HG02852 (cell line): ENCODE data around the gene ECE2.
"Not testable (repeated sequence)": the region's sequence is repeated elsewhere in the genome, so short reads cannot be mapped to it uniquely, and the experiment has no call there.

ENCODE experiments used
- ATAC-seq: cut with Tn5 transposase; IDR thresholded peaks from one replicate; pipeline ENCODE4 v1.9.1; 2021; ENCODE audit warnings: mild to moderate bottlenecking, moderate library complexity; ENCODE audit not compliant: unreplicated experiment

Gene ECE2

DNA sequence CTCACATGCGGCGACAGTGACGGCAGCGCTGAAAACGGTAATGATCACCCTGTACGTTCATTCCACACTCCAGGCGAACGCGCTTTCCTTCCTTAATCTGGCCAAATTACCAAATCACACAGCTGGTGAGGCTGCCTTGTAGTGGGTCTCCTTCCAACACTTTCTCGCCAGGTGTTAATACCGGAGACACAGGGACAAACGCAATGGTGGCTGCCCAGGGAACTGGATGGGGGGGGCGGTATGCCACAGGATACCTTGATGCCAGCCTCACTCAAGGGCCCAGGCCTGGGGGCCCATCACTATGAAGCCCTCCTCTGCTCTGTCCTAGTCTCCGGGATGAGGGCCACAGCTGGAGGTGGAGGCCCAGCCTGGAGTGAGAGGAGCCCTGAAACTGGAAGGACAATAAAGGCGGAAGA lies 13.1 kb upstream of the ECE2 start:
- ATAC-seq: no peak

DNA sequence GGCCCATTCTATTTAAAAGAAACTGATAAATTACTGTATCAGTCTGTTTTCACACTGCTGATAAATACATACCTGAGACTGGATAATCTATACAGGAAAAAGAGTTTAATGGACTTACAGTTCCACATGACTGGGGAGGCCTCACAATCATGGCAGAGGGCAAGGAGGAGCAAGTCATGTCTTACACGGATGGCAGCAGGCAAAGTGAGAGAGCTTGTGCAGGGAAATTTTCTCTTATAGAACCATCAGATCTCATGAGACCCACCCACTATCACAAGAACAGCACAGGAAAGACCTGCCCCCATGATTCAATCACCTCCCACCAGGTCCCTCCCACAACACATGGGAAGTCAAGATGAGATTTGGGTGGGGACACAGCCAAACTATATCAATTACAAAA lies 8.6 kb upstream of the ECE2 start:
- not testable (repeated sequence) for ATAC-seq

DNA sequence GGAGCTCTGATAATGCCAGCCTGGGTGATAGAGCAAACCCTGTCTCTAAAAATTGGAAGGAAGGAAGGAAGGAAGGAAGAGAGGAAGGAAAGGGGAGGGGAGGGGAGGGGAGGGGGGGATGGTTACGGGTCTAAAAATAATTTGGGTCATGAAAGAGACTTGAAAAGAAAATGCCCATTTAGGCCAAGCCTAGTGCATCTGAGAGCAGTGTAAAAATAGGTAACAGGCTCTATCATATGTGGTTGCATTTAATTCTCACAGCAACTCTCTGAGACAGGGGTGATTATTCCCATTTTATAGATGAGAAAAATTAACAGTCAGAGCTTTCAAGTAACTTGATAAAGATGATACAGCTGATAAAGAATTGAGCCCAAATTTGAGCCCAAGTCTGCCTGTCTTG lies 3.6 kb upstream of the ECE2 start:
- no peak for ATAC-seq

DNA sequence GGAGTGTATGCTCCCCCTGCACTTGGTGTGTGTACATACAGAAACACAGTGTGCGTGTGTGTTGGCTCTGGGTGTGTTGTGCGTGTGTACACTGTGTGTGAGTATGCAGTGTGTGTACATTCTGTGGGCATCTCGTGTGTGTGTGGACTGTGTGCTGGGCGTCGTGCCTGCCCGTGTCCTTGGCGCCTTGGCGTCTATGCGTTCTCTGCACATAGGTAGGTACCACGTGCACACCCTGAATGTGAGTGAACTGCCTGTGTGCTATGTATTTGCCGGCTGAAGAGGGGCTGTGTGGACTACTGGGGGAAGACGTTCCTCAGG lies 481 bp upstream of the ECE2 start:
- ATAC-seq: no peak

DNA sequence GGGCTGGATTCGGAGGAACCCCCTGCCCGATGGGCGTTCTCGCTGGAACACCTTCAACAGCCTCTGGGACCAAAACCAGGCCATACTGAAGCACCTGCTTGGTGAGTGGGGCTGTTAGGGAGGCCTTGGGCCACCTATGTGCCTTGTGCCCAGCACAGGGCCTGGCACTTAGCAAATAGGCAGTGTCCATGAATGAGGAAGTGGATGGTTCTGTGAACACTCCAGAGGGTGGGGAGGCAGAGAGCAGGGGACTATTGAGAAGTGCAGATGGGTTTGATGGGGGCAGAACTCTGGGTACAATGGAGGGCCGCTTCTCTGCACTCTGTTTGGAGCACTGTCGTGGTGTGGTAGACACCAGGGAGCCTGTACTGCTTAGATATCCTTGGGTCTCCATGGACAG lies 1.5 kb downstream of the ECE2 start:
- no peak for ATAC-seq

DNA sequence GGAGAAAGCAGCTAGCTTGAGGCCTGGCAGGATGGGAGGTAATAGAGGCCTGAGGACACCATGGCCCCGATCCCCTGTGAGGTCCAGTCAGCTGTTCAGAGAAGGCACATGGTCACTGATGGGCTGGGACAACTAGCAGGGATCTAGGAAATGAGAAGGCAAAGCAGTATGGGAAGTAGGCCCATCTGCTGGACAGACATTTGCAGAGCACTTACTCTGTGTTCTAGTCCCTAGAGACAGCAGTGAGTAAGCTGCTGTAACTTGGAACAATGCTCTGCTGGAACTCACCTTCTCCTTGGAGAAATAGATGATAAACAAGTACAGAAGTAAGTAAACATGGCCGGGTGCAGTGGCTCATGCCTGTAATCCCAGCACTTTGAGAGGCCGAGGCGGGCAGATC lies 7.1 kb downstream of the ECE2 start:
- no peak for ATAC-seq

DNA sequence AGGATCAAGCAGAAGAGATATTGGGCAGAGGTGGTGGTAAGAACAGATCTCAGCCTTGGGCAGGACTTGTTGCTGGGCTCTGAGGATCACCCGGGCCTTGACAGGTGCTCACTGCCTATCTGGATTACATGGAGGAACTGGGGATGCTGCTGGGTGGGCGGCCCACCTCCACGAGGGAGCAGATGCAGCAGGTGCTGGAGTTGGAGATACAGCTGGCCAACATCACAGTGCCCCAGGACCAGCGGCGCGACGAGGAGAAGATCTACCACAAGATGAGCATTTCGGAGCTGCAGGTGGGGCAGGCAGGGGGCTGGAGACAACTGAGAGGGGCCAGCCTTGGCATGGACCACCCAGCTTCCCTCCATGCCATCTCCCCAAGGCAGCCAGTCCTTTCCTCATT lies 7.9 kb downstream of the ECE2 start:
- no peak for ATAC-seq

DNA sequence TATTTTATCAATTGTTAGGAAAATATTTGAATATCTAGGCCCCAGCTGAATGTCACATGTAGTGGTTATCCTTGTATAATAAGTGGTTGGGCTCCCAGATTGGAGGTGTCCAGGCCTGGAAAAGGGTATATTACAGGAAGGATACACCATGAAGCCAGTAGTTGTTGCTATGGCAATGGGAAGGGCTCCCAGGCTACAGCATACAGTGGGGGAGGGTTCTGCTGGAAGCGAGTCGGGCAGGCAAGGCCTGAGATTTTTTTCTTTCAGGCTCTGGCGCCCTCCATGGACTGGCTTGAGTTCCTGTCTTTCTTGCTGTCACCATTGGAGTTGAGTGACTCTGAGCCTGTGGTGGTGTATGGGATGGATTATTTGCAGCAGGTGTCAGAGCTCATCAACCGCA lies 8.9 kb downstream of the ECE2 start:
- no peak for ATAC-seq

DNA sequence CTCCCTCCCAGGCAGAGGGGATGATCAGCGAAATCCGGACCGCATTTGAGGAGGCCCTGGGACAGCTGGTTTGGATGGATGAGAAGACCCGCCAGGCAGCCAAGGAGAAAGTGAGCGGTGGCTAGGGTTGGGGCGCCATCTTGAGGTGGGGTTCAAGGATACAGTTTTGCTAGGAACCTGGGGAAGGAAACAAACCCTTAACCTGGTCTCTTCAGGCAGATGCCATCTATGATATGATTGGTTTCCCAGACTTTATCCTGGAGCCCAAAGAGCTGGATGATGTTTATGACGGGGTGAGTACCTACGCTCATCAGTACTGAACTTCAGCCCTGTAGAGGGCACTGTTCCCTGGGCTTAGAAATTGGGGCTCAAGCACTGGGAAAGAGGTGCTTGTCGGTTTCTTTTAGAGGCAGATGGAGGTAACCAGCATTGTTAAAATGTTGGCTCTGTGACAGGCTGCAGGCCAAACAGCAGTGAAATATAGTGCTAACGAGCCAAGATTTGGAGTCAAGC lies 13.7 kb downstream of the ECE2 start:
- no peak for ATAC-seq

DNA sequence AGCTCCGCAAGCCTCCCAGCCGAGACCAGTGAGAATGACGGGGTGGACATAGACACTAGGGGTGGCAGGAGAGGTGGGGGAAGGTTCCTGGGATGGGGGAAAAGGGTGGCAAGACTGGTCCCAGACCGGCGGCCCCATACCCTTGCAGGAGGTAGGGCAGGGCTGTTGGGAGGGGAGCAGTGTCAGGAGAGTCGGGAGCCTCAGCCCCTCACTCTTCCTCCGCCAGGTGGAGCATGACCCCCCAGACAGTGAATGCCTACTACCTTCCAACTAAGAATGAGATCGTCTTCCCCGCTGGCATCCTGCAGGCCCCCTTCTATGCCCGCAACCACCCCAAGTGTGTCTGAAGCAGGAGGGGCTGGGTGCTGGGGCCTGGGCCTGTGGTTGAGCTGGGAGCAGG lies 14.5 kb downstream of the ECE2 start:
- ATAC-seq: no peak

DNA sequence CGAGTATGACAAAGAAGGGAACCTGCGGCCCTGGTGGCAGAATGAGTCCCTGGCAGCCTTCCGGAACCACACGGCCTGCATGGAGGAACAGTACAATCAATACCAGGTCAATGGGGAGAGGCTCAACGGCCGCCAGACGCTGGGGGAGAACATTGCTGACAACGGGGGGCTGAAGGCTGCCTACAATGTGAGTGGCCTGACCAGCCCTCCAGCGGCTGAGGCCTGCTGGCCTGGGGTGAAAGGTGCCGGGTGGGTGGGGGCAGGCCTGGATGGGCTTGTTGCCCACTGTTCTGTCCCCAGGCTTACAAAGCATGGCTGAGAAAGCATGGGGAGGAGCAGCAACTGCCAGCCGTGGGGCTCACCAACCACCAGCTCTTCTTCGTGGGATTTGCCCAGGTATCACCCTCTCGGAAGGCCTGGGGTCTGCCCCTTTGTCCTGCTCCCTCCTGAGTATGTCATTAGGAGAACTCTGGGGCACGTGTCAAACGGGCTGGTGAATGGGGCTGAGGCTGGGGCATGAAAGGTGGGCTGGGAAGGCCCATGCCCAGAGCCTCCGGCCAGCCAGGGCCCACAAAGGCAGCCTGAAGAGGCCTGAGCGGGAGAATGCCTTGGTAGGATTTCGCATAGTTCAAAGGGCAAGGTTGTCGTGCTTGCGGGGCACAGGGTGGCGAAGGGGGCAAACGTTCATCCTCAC lies 15.4 kb downstream of the ECE2 start:
- ATAC-seq: no peak

DNA sequence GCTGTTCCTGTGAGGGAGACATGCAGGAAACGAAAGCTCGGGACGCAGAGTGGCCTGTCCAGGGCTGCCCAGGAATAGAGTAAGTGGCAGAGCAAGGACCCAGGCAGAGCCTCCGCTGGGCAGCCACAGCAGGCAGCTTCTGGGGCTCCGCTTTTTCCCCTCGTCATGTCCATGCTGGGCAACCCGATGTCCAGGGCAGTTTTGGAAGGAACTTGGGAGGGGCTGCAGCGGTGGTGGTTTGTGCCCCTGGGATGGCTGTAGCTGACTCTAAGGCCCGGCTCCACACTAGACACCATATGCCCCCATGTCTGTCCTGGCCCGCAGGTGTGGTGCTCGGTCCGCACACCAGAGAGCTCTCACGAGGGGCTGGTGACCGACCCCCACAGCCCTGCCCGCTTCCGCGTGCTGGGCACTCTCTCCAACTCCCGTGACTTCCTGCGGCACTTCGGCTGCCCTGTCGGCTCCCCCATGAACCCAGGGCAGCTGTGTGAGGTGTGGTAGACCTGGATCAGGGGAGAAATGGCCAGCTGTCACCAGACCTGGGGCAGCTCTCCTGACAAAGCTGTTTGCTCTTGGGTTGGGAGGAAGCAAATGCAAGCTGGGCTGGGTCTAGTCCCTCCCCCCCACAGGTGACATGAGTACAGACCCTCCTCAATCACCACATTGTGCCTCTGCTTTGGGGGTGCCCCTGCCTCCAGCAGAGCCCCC lies 16.1 kb downstream of the ECE2 start:
- ATAC-seq: no peak

DNA sequence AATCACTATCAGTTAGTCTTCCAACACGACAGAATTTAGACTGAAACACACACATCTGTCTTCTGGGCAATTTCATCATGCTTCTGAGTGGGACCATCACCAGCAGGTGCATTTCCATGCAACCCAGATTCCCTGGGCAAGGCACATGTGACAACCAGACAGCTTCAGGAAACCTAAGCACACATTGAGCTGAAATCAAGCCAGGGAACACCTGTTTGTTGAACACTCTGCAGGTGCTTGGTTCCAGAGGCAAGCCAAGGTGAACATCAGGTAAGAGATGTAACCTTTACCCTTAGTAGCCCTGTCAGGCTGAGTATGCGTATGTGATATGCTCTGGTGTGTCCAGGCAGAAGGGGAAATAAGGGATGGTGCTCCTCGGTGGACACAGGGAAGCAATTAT lies 19.9 kb downstream of the ECE2 start:
- ATAC-seq: no peak

DNA sequence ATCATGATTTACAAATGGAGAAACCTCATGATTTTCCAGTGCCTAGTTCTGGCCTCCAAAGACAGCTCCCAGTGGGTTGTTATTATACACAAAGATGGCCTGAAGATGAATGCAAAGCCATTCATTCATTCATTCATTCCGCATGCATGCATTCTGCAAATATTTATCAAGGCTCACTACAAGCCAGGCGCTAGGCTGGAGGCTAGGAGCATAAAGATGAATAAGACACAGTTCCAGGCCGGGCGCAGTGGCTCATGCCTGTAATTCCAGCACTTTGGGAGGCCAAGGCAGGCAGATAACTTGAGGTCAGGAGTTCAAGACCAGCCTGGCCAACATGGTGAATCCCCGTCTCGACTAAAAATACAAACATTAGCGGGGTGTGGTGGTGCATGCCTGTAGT lies 20.8 kb downstream of the ECE2 start:
- no peak for ATAC-seq

DNA sequence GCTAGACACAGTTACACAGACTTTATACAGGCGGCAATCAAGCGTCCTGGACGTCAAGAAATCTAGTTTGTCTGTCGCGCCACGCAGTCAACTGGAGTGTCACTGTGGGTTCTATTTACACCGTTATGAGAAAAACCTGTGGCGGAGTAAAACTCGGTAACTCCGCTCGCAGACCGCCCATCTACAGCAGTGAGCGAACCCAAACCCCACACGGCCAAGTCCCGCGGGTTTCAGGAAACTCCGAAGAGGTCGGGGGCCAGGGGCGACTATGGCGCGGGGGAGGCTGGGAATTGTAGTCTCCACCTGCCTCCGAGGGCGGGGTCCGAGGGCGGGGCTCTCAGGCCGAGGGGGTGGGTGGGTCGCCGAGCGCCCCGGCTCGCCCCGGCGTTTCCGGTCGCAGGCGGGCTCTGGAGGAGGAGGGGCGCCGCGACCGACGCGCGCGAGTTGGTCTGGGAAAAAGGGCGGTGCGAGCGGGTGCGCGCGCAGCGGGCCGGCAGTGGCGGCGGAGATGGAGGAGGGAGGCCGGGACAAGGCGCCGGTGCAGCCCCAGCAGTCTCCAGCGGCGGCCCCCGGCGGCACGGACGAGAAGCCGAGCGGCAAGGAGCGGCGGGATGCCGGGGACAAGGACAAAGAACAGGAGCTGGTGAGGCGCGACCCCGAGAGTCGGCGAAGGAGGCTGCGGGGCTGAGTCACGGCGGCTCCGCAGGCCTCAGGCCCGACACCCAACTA lies 23.1 kb downstream of the ECE2 start, which contains the start of gene PSMD2:
PSMD2 (plus strand) TSS at position 483 of the 729 bp plus-strand sequence; CDS start at position 509, 26 bp downstream.
- ATAC-seq: peak; percentile 95

DNA sequence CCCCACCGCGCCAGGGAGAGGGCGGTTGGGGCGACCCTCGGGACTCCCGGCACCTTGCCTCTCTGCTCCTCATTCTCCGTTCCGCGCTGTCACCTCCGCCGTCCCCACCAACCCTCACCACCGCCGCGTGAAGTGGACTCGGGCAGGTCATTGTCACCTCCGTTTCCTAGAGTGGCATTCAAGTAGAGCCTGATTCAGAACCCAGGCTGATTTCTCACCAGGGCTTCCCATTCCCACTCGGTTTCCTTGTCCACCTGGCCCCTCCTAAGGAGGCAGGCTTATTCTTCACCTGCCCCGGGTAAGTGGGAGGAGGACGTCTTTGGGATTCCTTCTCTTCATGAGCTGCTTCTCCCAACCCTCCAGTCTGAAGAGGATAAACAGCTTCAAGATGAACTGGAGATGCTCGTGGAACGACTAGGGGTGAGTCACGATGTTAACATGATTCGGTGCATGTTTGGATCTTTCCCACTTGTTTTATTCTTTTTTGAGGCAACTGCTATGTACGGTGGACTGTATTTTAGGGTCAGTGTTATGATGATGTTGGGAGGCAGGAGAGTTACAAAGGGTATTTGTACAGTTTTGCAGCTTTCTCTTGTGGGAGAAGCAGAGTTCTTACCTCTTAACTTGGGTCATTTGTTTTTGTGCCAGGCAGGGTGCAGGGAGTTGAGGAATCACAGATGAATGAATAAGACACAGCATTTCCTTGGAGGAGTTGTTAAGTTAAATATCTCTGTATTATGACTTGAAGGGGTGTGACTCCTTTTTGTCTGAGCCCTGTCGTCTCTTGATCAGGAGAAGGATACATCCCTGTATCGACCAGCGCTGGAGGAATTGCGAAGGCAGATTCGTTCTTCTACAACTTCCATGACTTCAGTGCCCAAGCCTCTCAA lies 23.9 kb downstream of the ECE2 start:
- ATAC-seq: peak; percentile 5

DNA sequence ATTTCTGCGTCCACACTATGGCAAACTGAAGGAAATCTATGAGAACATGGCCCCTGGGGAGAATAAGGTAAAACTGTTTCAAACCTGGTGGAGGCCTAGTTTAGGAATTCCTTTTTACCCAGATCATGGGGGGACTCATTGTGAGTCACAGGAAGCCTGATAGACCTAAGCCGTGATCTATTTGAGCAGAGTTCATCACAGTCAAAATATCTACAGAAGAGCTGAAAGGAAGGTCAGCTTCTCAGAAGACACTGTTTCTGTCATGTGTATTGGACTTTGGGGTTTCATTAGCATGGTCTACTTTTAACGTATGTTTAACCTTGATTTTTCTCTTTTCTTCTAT lies 24.5 kb downstream of the ECE2 start:
- ATAC-seq: no peak

DNA sequence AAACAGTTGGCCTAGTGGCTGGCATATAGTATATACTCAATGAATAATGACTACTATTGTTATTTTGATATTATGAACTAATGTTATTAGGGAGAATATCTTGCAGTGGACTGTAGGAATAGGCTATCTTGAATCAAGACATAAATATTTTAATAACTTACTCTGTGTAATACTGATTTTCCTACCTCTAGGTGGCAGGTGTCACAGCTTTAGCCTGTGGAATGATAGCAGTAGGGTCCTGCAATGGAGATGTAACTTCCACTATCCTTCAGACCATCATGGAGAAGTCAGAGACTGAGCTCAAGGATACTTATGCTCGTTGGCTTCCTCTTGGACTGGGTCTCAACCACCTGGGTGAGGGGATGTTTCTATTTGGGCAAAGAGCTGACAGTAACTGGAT lies 29.8 kb downstream of the ECE2 start:
- no peak for ATAC-seq

DNA sequence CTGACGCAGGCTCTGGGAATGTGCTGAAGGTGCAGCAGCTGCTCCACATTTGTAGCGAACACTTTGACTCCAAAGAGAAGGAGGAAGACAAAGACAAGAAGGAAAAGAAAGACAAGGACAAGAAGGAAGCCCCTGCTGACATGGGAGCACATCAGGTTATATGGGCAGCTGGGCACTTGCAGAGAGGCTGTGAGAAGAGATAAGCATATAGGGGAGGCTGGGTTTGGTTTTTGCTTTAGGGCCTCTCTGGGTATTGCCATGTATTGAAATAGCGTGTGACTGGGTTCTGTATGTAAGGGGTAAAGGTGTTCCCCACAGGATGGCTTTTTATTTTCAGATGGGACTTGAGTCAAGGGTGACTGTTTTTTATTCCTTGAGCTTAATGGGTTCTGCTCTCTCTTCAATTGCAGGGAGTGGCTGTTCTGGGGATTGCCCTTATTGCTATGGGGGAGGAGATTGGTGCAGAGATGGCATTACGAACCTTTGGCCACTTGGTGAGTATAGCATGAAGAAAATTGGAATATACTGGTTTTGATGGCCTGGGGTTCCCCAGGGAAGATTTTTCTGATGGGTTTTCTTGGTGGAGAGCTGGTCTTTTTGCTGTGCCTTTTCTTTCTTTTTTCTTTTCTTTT lies 30.6 kb downstream of the ECE2 start:
- ATAC-seq: no peak

DNA sequence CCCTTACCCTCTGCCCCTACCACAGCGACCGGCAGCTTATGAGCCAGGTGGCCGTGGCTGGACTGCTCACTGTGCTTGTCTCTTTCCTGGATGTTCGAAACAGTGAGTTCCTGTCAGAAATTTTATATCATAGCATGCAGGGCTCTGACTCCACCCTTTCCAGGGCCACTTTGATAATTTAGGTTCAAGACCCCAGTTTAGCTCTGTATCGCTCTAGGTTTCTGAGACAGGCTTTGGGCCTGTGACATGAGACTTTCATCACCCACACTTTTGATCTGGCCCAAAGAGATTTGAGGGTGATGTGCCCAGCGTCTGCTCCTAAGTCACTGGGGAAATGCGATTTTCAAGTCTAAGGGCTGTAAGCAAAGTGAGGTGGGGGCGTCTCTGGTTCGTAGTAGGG lies 32.1 kb downstream of the ECE2 start:
- no peak for ATAC-seq

DNA sequence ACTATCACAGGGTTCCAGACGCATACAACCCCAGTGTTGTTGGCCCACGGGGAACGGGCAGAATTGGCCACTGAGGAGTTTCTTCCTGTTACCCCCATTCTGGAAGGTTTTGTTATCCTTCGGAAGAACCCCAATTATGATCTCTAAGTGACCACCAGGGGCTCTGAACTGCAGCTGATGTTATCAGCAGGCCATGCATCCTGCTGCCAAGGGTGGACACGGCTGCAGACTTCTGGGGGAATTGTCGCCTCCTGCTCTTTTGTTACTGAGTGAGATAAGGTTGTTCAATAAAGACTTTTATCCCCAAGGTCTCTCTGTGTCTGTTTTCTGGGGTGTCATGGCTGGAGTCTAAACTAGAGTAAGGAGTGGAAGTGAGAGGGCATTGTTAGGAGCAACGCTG lies 32.9 kb downstream of the ECE2 start:
- ATAC-seq: no peak
